Limb (tissue), 2 donors: ENCODE measurements around the gene VPS51.

Experiments
- DNase-seq, 2 donors: peaks; one replicate each; pipeline ENCODE4 v3.0.0-alpha.2; 2016; ENCODE audit errors: extremely low spot score in 2 of 2

The VPS51 gene

GRCh38 chr11:65095974-65096806 lies at the start of gene VPS51:
TSS of gene VPS51 (plus strand) at chr11:65096214. CDS start at chr11:65096251, 37 bp downstream.
- DNase-seq: peak; percentile 87 to 91

GRCh38 chr11:65047581-65048422 lies 48.2 kb upstream of the VPS51 start:
- peak; percentile 4 to 47 for DNase-seq

GRCh38 chr11:65051398-65051858 lies 44.6 kb upstream of the VPS51 start:
- DNase-seq: no peak

DNA sequence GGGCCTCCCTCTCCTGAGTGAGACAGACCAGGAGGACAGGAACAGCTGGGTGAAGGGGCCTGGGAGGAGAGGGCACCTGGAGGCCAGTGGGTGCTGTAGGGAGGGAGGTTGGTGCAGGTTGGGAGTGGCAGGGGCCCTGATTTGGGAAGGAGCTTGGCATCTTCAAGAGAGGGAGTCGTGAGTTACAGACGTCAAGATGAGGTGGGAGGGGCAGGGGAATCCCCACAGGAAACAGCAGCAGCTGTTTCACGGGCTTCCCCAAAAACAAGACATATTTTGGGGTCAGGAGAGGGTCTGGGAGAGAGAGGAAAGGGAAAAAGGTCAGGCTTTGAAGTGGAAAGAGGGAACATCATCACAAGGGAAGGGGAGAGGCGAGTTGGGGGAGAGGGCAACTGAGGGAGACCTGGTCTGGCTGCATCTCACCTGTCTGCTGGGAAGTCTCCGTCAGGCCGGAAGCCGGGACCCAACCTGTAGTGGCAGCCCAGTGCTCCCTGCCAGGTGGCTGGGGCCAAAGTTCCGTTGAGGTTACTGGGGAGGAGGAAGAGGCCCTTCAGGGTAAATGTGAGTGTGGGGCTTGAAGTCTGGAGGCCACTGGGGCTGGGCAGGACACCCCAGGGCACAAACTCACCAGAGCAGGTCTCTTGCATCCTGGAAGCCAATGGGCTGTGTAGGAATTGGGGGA lies 42.0 kb upstream of the VPS51 start:
- no peak for DNase-seq

GRCh38 chr11:65055538-65055937 lies 40.5 kb upstream of the VPS51 start:
- no peak for DNase-seq

DNA sequence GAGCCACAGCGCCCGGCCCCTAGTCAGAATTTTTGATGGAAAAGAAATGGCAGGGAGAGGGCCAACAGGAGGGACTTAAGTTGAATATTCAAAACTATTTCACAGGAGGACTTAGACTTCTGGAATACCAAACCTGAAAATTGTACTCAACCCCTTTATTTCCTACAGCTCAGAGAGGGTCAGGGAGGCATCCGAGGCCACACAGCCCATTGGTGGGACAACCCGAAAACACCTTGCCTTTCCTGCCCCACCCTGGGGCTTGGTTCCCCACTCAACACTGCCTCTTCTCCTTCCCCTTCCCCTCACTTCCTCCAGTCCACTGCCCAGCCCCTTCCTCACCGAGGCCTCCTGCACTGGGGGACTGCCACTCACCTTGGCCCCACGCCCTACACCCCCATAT lies 39.0 kb upstream of the VPS51 start:
- DNase-seq: no peak

GRCh38 chr11:65057526-65057925 lies 38.5 kb upstream of the VPS51 start:
- DNase-seq: no peak

DNA sequence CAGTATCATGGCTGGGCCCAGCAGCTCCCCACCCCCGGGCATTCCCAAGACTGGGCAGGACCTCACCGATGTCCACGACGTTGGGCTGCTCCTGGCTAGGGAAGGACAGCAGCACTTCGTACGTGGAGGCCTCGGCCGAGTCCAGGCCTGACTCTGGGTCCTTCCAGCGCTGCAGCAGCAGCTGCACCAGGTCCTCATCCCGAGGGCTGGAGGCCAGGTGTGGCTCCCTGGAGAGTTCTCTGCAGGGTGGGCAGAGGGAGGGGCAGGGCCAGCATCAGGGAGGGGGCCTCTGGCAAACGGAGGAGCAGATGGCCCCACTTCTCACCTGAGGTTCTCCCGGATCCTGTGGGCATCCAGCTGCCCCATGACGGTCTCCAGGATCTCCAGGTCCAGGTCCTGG lies 38.0 kb upstream of the VPS51 start:
- DNase-seq: no peak

DNA sequence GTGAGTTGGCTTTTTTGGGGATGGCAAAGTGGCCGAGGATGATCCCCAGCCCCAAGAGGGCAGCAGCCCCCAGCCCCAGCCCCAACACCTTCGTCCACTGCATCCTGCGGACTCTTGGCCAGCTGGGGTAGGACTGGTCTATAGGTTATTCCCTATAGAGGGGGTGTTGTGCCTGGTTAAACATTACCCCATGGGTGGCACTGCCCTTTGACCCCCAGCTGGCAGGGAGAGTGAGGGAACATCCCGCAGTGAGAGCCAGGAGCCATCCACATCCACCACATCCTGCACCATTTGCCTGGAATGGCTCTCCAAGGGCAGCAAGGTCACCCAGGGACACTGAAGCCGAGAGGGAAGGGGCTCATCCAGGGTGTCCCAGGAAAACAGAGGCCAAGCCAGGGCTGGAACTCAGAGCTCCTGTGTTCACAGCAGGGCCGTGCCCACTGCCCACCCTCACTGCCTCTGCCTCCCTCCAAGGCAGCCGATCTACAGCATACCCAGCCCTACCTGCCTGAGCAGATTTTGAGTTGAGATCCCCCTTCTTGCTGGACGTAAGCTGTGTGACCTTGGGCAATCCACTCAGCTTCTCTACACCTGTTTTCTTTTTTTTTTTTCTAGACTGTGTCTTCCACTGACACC lies 37.5 kb upstream of the VPS51 start, which contains the start of gene NAALADL1:
Gene NAALADL1, minus strand, starts transcription at position 135 of the 636 bp plus-strand sequence. Its CDS starts 32 bp downstream, at position 103.
- DNase-seq: no peak

GRCh38 chr11:65059523-65059922 lies 36.5 kb upstream of the VPS51 start:
- no peak for DNase-seq

GRCh38 chr11:65059959-65060824 lies 35.8 kb upstream of the VPS51 start:
- DNase-seq: no peak

DNA sequence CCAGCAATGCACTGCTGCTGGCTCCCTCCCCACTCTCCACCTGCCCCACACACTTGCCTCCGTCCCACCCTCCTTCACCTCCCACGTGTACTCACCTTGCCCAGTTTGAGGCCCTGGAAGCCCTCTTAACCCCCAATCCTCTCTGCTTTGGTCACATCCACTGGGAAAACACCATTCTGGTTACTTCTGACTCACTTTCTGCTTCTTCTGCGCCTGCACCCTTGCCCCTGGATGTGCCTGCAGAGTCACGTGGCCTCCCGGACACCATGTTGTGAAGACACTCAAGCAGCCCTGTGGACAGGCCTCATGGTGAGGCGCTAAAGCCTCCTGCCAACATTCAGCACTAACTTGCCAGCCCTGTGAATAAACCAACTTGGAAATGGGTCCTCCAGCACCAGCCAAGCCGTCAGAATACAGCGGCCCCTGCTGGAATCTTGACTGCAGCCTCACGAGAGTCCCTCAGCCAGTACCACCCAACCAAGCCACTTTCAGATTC lies 35.1 kb upstream of the VPS51 start:
- DNase-seq: no peak

- no peak for DNase-seq
These were observed 32.5 kb upstream of the VPS51 start for GRCh38 chr11:65063532-65063931.

GRCh38 chr11:65064847-65065240 lies 31.2 kb upstream of the VPS51 start:
- no peak for DNase-seq

DNA sequence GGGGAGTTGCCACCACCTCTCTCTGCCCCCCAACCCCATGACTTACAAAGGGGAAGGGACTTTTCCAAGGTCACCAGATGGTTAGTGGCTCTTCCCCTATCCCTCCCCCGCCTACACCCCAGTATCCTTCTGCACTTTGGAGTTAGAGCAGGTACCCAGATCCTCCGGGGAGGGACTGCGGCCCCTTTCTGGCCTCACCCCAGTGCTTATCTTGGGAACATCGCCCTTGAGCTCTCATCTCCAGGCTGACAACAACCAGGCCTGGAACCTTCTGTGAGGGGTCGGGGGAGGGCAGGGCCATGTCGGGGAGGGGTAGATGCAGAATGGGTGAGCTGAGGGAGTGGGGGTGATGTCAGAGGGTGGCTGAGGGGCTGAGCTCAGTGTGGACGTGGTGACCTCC lies 30.2 kb upstream of the VPS51 start:
- no peak for DNase-seq

DNA sequence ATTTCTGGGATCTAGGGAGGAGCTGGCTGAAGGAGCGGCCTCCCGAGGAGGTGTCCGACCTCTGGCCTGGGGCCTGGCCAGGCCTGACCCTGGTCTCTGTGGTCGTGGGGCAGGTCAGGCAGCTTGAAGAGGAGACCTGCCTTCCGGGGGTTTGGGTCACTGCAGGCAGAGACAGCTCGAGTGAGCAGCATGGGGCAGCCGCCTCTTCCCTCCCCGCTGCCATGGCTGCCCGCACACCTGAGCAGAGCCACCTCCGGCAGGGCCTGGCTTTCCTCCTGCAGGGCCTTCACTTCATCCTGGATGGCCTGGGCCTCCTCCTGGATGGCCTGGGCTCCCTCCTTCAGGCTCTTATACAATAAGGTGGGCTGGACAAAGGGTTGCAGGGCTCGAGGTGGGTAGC lies 29.7 kb upstream of the VPS51 start:
- DNase-seq: no peak

GRCh38 chr11:65066805-65067291 lies 29.2 kb upstream of the VPS51 start:
- no peak for DNase-seq

DNA sequence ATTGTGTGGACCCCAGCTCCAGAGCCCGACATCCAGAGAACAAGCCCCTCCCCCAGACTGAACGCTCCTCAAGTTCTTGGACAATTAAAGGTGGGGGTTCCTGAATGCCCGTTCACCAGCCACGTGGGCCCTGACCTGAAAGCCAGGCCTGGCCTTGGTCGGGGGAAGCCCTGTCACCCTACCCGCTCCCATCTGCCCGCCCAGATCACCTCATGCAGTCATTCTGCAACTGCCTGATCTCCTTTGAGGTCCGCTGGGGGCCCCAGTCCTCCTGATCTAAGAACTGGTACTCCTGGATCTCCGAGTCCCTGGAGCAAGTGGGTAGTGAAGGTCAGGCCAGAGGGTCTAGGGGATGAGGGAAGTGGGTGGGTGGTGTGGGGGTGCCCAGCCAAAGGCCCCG lies 28.6 kb upstream of the VPS51 start:
- DNase-seq: no peak

- no peak for DNase-seq
These were observed 26.8 kb upstream of the VPS51 start for GRCh38 chr11:65069217-65069616.
